Activated CD8-positive, alpha-beta memory T cell treated with anti-CD3 and anti-CD28 coated beads for 24 hours (primary cell): ENCODE results near the gene COL25A1.
"Not testable (repeated sequence)": the region's sequence is repeated elsewhere in the genome, so short reads cannot be mapped to it uniquely, and the experiment has no call there.

Experiments used
- DNase-seq: peaks from one replicate; pipeline ENCODE4 v3.0.0-alpha.2; 2020

COL25A1 gene

GRCh38 chr4:109118635-109119034 lies 183.8 kb downstream of the COL25A1 start:
- DNase-seq, result no peak

- DNase-seq, result no peak
Observed at GRCh38 chr4:109114501-109114900, 188.0 kb downstream of the COL25A1 start.

GRCh38 chr4:109113521-109113920 lies 188.9 kb downstream of the COL25A1 start:
- no peak for DNase-seq

- DNase-seq, result no peak
Observed at GRCh38 chr4:109111031-109111430, 191.4 kb downstream of the COL25A1 start.

GRCh38 chr4:109108215-109108614 lies 194.2 kb downstream of the COL25A1 start:
- not testable (repeated sequence) for DNase-seq

GRCh38 chr4:109094056-109094455 lies 208.4 kb downstream of the COL25A1 start:
- no peak for DNase-seq

- no peak for DNase-seq
Observed at GRCh38 chr4:109091727-109092409, 210.6 kb downstream of the COL25A1 start.

- no peak for DNase-seq
Observed at GRCh38 chr4:109083911-109084310, 218.5 kb downstream of the COL25A1 start.

- DNase-seq, result no peak
Observed at GRCh38 chr4:109079731-109080130, 222.7 kb downstream of the COL25A1 start.

GRCh38 chr4:109079201-109079600 lies 223.3 kb downstream of the COL25A1 start:
- DNase-seq, result no peak

GRCh38 chr4:109078724-109079123 lies 223.7 kb downstream of the COL25A1 start:
- no peak for DNase-seq

- DNase-seq, result no peak
Observed at GRCh38 chr4:109077505-109077904, 225.0 kb downstream of the COL25A1 start.

- DNase-seq, result not testable (repeated sequence)
Observed at GRCh38 chr4:109076709-109077108, 225.7 kb downstream of the COL25A1 start.

GRCh38 chr4:109075621-109076020 lies 226.8 kb downstream of the COL25A1 start:
- no peak for DNase-seq

GRCh38 chr4:109072595-109072994 lies 229.9 kb downstream of the COL25A1 start:
- no peak for DNase-seq

GRCh38 chr4:109070677-109071076 lies 231.8 kb downstream of the COL25A1 start:
- DNase-seq, result not testable (repeated sequence)

GRCh38 chr4:109067508-109068235 lies 234.8 kb downstream of the COL25A1 start:
- DNase-seq, result no peak

- no peak for DNase-seq
Observed at GRCh38 chr4:109065006-109065405, 237.5 kb downstream of the COL25A1 start.

GRCh38 chr4:109053257-109053656 lies 249.2 kb downstream of the COL25A1 start:
- no peak for DNase-seq

GRCh38 chr4:109052821-109053220 lies 249.6 kb downstream of the COL25A1 start:
- no peak for DNase-seq

- DNase-seq, result no peak
Observed at GRCh38 chr4:109051054-109051453, 251.4 kb downstream of the COL25A1 start.

GRCh38 chr4:109049926-109050325 lies 252.5 kb downstream of the COL25A1 start:
- no peak for DNase-seq

GRCh38 chr4:109046471-109047201 lies 255.8 kb downstream of the COL25A1 start:
- DNase-seq, result no peak

GRCh38 chr4:109044431-109044830 lies 258.0 kb downstream of the COL25A1 start:
- no peak for DNase-seq
